Prostate gland (tissue), 2 donors: ENCODE data around the gene SMIM35. TPM values are rescaled to one million over a fixed set of nuclear protein-coding genes. Genes with fewer than 3 reads are reported as not detected.

Experiments
- DNase-seq: peaks from one replicate; pipeline ENCODE4 v3.0.0-alpha.2; 2019; ENCODE audit warnings: low spot score
- H3K27ac ChIP-seq, 2 donors: fragments of 200-600 bp; sonication (generic); 2 replicates each; pipeline ENCODE4 v1.5.1; 2017 to 2019
- H3K27me3 ChIP-seq: fragments of 200-600 bp; sonication (generic); replicated peaks from 2 replicates; pipeline ENCODE4 v1.5.1; 2019; ENCODE audit not compliant: insufficient read depth
- H3K36me3 ChIP-seq, 2 donors: fragments of 200-600 bp; sonication (generic); 1 replicate in 1 of 2; 2 replicates in 1 of 2; pipeline versions ENCODE4 v1.5.1 to v1.8.1; 2017 to 2019
- H3K4me1 ChIP-seq: fragments of 200-600 bp; sonication (generic); replicated peaks from 2 replicates; pipeline ENCODE4 v1.5.1; 2019
- H3K4me3 ChIP-seq, 2 donors: fragments of 200-600 bp; sonication (generic); 2 replicates each; pipeline ENCODE4 v1.5.1; 2017 to 2019
- H3K9me3 ChIP-seq: fragments of 200-600 bp; sonication (generic); 2 replicates; pipeline ENCODE4 v1.5.1; 2017
- POLR2A ChIP-seq: fragments of 450-650 bp; IDR thresholded peaks from one replicate; pipeline ENCODE4 v1.6.1; 2016; ENCODE audit warnings: antibody characterized with exemption, mild to moderate bottlenecking
- POLR2AphosphoS5 ChIP-seq: sonication (generic); formaldehyde crosslinking; IDR thresholded peaks from one replicate; pipeline ENCODE4 v1.6.1; 2017; ENCODE audit warnings: antibody characterized with exemption
- WGBS: methylation state at CpG from one replicate; pipeline ENCODE4 v1.1.5; 2018; 5-methylcytosine and 5-hydroxymethylcytosine counted together
- intact Hi-C: fragments of 100-400 bp; cut with DNase I; formaldehyde crosslinking; loops from one replicate; pipeline ENCODE4 v1.14.2; 2022
- total RNA-seq, 2 donors: library from RNA; depleted of rRNA; stranded (reverse); fragments of >200 nt; gene quantifications; one replicate each; pipeline ENCODE4 v1.1.0, GENCODE V29; 2016
- TF ChIP-seq, protein P1 (sequence below), 4 experiments: fragments of 200-600 bp in 2 of 4; fragments of 450-650 bp in 2 of 4; sonication (generic) in 2 of 4; IDR thresholded peaks; 1 replicate in 3 of 4; 2 replicates in 1 of 4; pipeline ENCODE4 v1.5.1; 2016 to 2019; ENCODE audit warnings: antibody characterized with exemption in 4 of 4, mild to moderate bottlenecking in 2 of 4, moderate library complexity in 2 of 4

Gene SMIM35
- total RNA-seq, 2 donors from 2014 or later = 0.09 TPM; not detected in 1

DNA sequence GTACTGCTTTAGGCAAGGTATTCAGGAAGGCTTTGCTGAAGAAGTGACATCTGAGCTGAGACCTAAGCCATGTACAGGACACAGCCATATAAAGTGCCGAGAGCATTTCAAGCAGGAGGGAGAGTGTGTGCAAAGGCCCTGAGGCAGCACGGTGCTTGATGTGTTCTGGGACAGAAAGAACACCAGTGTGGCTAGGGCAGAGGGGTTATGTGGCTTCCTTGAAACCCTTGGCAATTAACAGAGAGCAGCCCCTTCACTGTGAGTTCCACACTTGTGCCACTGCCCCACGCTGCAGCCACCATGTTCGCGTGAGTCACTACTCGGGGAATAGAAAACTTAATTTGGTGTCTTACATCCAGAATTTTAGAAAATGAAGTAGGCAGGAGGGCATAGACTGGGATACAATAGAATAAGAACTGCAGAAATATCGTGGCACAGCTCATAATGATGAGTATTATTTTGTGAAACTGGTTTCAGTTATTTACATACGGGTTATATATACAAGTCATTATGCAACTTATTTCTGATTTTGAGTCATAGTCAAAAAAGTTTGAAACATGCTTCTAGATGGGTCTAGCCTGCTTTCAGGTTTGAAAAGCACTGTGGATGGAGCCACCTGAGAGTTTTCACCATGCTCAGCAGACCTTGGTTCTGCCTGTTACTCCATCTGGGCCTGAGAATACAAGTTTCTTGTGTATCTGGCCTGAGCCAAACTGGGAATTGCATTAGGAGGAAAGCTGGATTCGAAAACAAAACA, 88.8 kb downstream of the SMIM35 start:
- Histone ChIP-seq H3K9me3 (no peaks in the 10 kb centered on the region), H3K4me1 (no peaks in the 10 kb centered on the region), H3K36me3 (no peaks in the 10 kb centered on the region), H3K4me3 (no peak overlapping the region), H3K27ac (no peak overlapping the region), H3K27me3 (no peaks in the 10 kb centered on the region)
- TF ChIP-seq POLR2AphosphoS5 (no peak), POLR2A (no peak)
- TF ChIP-seq, protein P1, sequence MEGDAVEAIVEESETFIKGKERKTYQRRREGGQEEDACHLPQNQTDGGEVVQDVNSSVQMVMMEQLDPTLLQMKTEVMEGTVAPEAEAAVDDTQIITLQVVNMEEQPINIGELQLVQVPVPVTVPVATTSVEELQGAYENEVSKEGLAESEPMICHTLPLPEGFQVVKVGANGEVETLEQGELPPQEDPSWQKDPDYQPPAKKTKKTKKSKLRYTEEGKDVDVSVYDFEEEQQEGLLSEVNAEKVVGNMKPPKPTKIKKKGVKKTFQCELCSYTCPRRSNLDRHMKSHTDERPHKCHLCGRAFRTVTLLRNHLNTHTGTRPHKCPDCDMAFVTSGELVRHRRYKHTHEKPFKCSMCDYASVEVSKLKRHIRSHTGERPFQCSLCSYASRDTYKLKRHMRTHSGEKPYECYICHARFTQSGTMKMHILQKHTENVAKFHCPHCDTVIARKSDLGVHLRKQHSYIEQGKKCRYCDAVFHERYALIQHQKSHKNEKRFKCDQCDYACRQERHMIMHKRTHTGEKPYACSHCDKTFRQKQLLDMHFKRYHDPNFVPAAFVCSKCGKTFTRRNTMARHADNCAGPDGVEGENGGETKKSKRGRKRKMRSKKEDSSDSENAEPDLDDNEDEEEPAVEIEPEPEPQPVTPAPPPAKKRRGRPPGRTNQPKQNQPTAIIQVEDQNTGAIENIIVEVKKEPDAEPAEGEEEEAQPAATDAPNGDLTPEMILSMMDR (IDR thresholded peaks at IDR 0.05) = no peak
- DNase-seq = no peak
- intact Hi-C loops = no loop called here
- 90% methylated on average over 9 of the region's 9 CpGs for WGBS

DNA sequence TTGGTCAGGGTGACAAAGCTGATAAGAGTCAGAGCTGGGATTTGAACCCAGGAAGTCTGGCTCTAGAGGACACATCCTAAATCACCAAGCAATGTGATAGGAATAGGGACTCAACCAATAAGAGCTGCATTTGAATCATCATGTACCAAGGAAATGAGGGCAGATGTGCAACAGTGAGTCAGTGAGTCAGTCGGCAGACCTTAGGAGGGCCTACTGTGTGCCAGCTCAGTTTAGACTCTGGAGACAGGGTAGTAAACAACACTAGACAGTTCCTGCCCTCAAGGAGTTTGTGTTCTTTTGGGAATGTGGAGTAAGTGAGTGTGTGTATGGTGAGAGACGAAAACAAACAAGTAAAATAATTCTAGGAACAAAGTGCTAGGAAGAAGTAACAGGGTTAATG, 89.4 kb downstream of the SMIM35 start:
- Histone ChIP-seq H3K27me3 (no peaks in the 10 kb centered on the region), H3K36me3 (no peaks in the 10 kb centered on the region), H3K9me3 (no peaks in the 10 kb centered on the region), H3K4me1 (no peaks in the 10 kb centered on the region), H3K27ac (no peak overlapping the region), H3K4me3 (no peak overlapping the region)
- TF ChIP-seq POLR2AphosphoS5 (no peak), POLR2A (no peak)
- TF ChIP-seq, protein P1 (IDR thresholded peaks at IDR 0.05) = no peak
- 96% methylated on average over 2 of the region's 2 CpGs for WGBS
- DNase-seq = no peak
- intact Hi-C loops = no loop called here

DNA sequence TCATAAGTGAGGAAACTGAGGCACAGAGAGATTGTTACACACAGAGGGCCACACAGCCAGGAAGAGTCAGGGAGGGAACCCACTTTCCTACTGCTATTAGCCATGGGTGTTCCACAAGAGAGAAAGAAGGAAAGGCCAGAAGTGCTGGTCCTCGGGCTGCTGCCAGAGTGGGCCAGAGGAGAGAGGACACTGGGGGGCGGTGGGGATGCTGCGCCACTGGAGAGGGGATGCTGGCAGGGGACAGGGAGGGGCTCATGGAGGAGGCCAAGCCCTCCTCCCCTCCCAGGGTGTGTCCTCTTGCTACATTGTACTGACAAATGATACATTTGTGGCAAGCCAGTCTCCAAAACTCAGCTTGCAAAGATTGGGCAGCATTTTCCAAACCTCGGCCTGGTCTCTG, 90.7 kb downstream of the SMIM35 start:
- Histone ChIP-seq H3K27me3 (no peaks in the 10 kb centered on the region), H3K27ac (no peak overlapping the region), H3K4me3 (no peak overlapping the region), H3K36me3 (no peaks in the 10 kb centered on the region), H3K4me1 (no peaks in the 10 kb centered on the region), H3K9me3 (no peaks in the 10 kb centered on the region)
- DNase-seq = no peak
- TF ChIP-seq POLR2AphosphoS5 = no peak
- no peak for TF ChIP-seq POLR2A
- WGBS = 88% methylated on average over 4 of the region's 4 CpGs
- intact Hi-C loops = no loop called here

DNA sequence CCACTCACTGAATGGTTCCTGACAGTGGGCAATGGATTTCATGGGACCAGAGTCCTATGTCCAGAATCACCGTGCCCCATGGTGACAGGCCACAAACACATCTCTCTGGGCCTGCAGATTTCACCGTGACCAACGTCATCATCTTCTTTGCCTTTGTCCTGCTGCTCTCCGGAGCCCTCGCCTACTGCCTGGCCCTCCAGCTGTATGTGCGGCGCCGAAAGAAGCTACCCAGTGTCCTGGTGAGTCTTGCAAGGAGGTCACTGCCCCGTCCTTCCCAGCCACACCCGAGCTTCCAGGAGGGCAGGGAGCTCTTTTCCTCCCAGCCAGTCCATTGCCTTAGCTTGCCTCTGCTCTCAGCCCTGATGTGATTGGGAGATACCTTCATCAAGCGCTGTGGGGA, 91.3 kb downstream of the SMIM35 start:
- no peak for DNase-seq
- Histone ChIP-seq H3K27me3 (no peaks in the 10 kb centered on the region), H3K4me1 (no peaks in the 10 kb centered on the region), H3K36me3 (no peaks in the 10 kb centered on the region), H3K27ac (no peak overlapping the region), H3K9me3 (no peaks in the 10 kb centered on the region), H3K4me3 (no peak overlapping the region)
- intact Hi-C loops = no loop called here
- 93% methylated on average over 11 of the region's 11 CpGs for WGBS
- TF ChIP-seq, protein P1 (IDR thresholded peaks at IDR 0.05) = no peak
- TF ChIP-seq POLR2A (no peak), POLR2AphosphoS5 (no peak)

DNA sequence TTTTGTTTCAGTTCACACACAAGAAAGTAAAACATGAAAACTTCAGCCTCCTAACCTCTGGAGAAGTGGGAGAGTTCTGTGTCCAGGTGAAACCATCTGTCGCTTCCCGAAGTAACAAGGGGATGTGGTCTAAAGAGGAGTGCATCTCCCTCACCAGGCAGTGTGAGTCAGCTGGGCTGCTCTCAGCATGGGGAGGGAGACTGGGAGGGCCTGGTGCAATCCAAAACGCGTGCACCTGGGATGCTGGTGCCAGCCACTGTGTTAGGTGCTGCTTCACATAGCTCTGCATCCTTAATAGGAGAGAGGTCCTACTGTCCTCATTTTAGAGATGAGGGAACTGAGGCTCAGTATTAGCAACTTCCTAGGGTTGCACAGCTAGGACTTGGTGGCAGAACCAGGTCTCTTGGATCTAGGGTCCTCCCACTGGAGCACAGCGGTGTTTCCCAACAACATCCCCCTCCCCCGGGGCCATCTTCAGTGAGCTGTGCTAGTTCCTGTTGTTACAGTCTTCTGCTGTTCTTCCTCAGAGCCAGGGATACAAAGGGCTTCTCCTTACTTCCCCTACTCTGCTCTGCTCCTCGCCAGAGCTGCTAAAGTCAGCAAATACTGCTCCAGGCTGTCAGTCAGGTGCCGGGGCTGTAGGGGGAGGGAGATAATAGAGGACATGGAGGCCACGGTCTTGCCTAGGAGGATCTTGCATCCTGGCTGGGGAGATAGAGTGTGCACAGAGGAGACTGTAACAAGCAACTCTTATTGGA, 92.6 kb downstream of the SMIM35 start:
- DNase-seq = no peak
- TF ChIP-seq POLR2A (no peak), POLR2AphosphoS5 (no peak)
- TF ChIP-seq, protein P1 (IDR thresholded peaks at IDR 0.05) = no peak
- H3K27ac ChIP-seq = no peak overlapping the region
- WGBS = 64% methylated on average over 9 of the region's 9 CpGs
- intact Hi-C loops = no loop called here
- H3K36me3 ChIP-seq = no peaks in the 10 kb centered on the region
- H3K27me3 ChIP-seq = no peaks in the 10 kb centered on the region
- no peaks in the 10 kb centered on the region for H3K9me3 ChIP-seq
- no peak overlapping the region for H3K4me3 ChIP-seq
- no peaks in the 10 kb centered on the region for H3K4me1 ChIP-seq
